Osteocyte (in vitro differentiated cells): ENCODE measurements around the gene KAT6B. TPM values are rescaled to one million over a fixed set of nuclear protein-coding genes. Genes with fewer than 3 reads are reported as not detected.
A peak's percentile ranks its signal among the peaks of the same experiment; 100 is the strongest.

Experiments used
- DNase-seq: peaks from one replicate; pipeline ENCODE4 v3.0.0; 2021; ENCODE audit warnings: mixed read lengths; ENCODE audit not compliant: unreplicated experiment; ENCODE audit errors: extremely low spot score
- H3K27ac Mint-ChIP-seq: one replicate; pipeline ENCODE4 v1.8.0; 2021; ENCODE audit warnings: mild to moderate bottlenecking, mixed read lengths; ENCODE audit not compliant: unreplicated experiment
- H3K27me3 Mint-ChIP-seq: one replicate; pipeline ENCODE4 v1.8.0; 2021; ENCODE audit warnings: mixed read lengths; ENCODE audit not compliant: unreplicated experiment
- H3K36me3 Mint-ChIP-seq: one replicate; pipeline ENCODE4 v1.8.0; 2021; ENCODE audit warnings: mixed read lengths; ENCODE audit not compliant: unreplicated experiment
- H3K4me1 Mint-ChIP-seq: one replicate; pipeline ENCODE4 v1.8.0; 2021; ENCODE audit warnings: mixed read lengths; ENCODE audit not compliant: unreplicated experiment
- H3K4me3 Mint-ChIP-seq: one replicate; pipeline ENCODE4 v1.8.0; 2021; ENCODE audit warnings: mild to moderate bottlenecking, moderate library complexity, mixed read lengths; ENCODE audit not compliant: unreplicated experiment
- H3K9me3 Mint-ChIP-seq: one replicate; pipeline ENCODE4 v1.8.0; 2021; ENCODE audit warnings: mixed read lengths; ENCODE audit not compliant: unreplicated experiment
- CTCF ChIP-seq: fragments of 200-600 bp; sonication (generic); IDR thresholded peaks from 2 replicates; pipeline ENCODE4 v1.5.0; 2021; ENCODE audit warnings: antibody characterized with exemption, mild to moderate bottlenecking, moderate library complexity
- total RNA-seq: library from RNA; stranded (reverse); gene quantifications from 2 replicates; pipeline ENCODE4 v1.2.1, GENCODE V29; 2021

The KAT6B gene
- total RNA-seq, 1 donor from 2014 or later, result 28.2 TPM

GRCh38 chr10:74930965-74931364 lies 104.6 kb downstream of the KAT6B start:
- no peak for TF ChIP-seq CTCF
- Mint-ChIP-seq H3K4me3 (no peak overlapping the region), H3K27ac (no peak overlapping the region), H3K4me1 (peaks cover 19% of the 10 kb centered on the region), H3K36me3 (peaks cover 2% of the 10 kb centered on the region), H3K27me3 (no peaks in the 10 kb centered on the region), H3K9me3 (no peaks in the 10 kb centered on the region)
- DNase-seq, result no peak

GRCh38 chr10:74932648-74933047 lies 106.2 kb downstream of the KAT6B start:
- no peak for DNase-seq
- Mint-ChIP-seq H3K9me3 (no peaks in the 10 kb centered on the region), H3K4me1 (peaks cover 29% of the 10 kb centered on the region), H3K36me3 (peaks cover 2% of the 10 kb centered on the region), H3K4me3 (no peak overlapping the region), H3K27ac (no peak overlapping the region), H3K27me3 (no peaks in the 10 kb centered on the region)
- no peak for TF ChIP-seq CTCF

- Mint-ChIP-seq H3K9me3 (no peaks in the 10 kb centered on the region), H3K4me1 (peaks cover 25% of the 10 kb centered on the region), H3K27me3 (no peaks in the 10 kb centered on the region), H3K27ac (no peak overlapping the region), H3K36me3 (peaks cover 2% of the 10 kb centered on the region), H3K4me3 (no peak overlapping the region)
- DNase-seq, result no peak
- TF ChIP-seq CTCF, result no peak
Measured at GRCh38 chr10:74934100-74934812, 107.9 kb downstream of the KAT6B start.

GRCh38 chr10:74936577-74937265 lies 110.3 kb downstream of the KAT6B start:
- peaks cover 2% of the 10 kb centered on the region for H3K36me3 Mint-ChIP-seq
- H3K27ac Mint-ChIP-seq, result peak overlapping the region; percentile 4
- H3K4me3 Mint-ChIP-seq, result no peak overlapping the region
- peaks cover 29% of the 10 kb centered on the region for H3K4me1 Mint-ChIP-seq
- H3K9me3 Mint-ChIP-seq, result no peaks in the 10 kb centered on the region
- TF ChIP-seq CTCF, result no peak
- DNase-seq, result no peak
- no peaks in the 10 kb centered on the region for H3K27me3 Mint-ChIP-seq

GRCh38 chr10:74937266-74937856 lies 111.0 kb downstream of the KAT6B start:
- H3K27ac Mint-ChIP-seq, result peak overlapping the region; percentile 4
- no peak for DNase-seq
- no peaks in the 10 kb centered on the region for H3K36me3 Mint-ChIP-seq
- H3K27me3 Mint-ChIP-seq, result no peaks in the 10 kb centered on the region
- peaks cover 29% of the 10 kb centered on the region for H3K4me1 Mint-ChIP-seq
- no peak overlapping the region for H3K4me3 Mint-ChIP-seq
- TF ChIP-seq CTCF, result no peak
- H3K9me3 Mint-ChIP-seq, result no peaks in the 10 kb centered on the region
